Uterus (tissue), 4 donors: Measurements from ENCODE around the gene PRADC1. TPM values are rescaled to one million over a fixed set of nuclear protein-coding genes. Genes with fewer than 3 reads are reported as not detected.

Experiments
- DNase-seq, 2 donors: peaks; one replicate each; pipeline ENCODE4 v3.0.0-alpha.2; 2019 to 2020
- H3K27ac ChIP-seq, 2 donors: fragments of 200-600 bp; sonication (generic); 1 replicate in 1 of 2; 2 replicates in 1 of 2; pipeline ENCODE4 v1.5.1; 2016 to 2018
- H3K27me3 ChIP-seq, 2 donors: fragments of 200-600 bp; sonication (generic); one replicate each; pipeline ENCODE4 v1.5.1; 2018 to 2019; ENCODE audit warnings: control low read depth in 1 of 2
- H3K36me3 ChIP-seq, 2 donors: fragments of 200-600 bp; sonication (generic); one replicate each; pipeline ENCODE4 v1.5.1; 2019; ENCODE audit warnings: control low read depth in 1 of 2
- H3K4me1 ChIP-seq, 2 donors: fragments of 200-600 bp; sonication (generic); one replicate each; pipeline ENCODE4 v1.5.1; 2018 to 2019; ENCODE audit warnings: control low read depth in 1 of 2
- H3K4me3 ChIP-seq, 2 donors: fragments of 200-600 bp; sonication (generic); 1 replicate in 1 of 2; 2 replicates in 1 of 2; pipeline ENCODE4 v1.5.1; 2018 to 2019; ENCODE audit warnings: mild to moderate bottlenecking in 1 of 2
- H3K9me3 ChIP-seq, 2 donors: fragments of 200-600 bp; sonication (generic); one replicate each; pipeline ENCODE4 v1.5.1; 2019; ENCODE audit warnings: control low read depth in 1 of 2
- CTCF ChIP-seq, 4 experiments: fragments of 200-600 bp in 2 of 4; fragments of 450-650 bp in 2 of 4; sonication (generic) in 2 of 4; IDR thresholded peaks; one replicate each; pipeline ENCODE4 v1.5.1; 2016 to 2019; ENCODE audit warnings: antibody characterized with exemption in 4 of 4, mild to moderate bottlenecking in 2 of 4, moderate library complexity in 1 of 4
- POLR2A ChIP-seq, 2 donors: fragments of 450-650 bp; IDR thresholded peaks; one replicate each; pipeline ENCODE4 v1.6.1; 2016; ENCODE audit warnings: antibody characterized with exemption in 2 of 2, mild to moderate bottlenecking in 1 of 2, moderate library complexity in 1 of 2
- intact Hi-C: fragments of 100-400 bp; cut with DNase I; formaldehyde crosslinking; loops from one replicate; pipeline ENCODE4 v1.15.1; 2023; ENCODE audit warnings: low total_unique reads
- total RNA-seq, 4 donors: library from RNA; depleted of rRNA in 3 of 4; stranded (reverse); fragments of >200 nt in 3 of 4; gene quantifications; one replicate each; pipeline versions ENCODE4 v1.1.0 to v1.2.4, GENCODE V29; 2014 to 2023
- donor health status: DM: yes; HTN: yes; CAD: no.

Gene PRADC1
- total RNA-seq, 4 donors from 2014 or later: 2.3 to 11.8 (median 9.8) TPM

GRCh38 chr2:73268830-73269685 lies 36.0 kb upstream of the PRADC1 start:
- Histone ChIP-seq H3K4me1 (peaks cover 0 to 3% of the 10 kb centered on the region in 2 donors), H3K27ac (no peak overlapping the region), H3K4me3 (peak overlapping the region in 1 of 2 donors; percentile 0), H3K27me3 (no peaks in the 10 kb centered on the region), H3K9me3 (no peaks in the 10 kb centered on the region), H3K36me3 (no peaks in the 10 kb centered on the region)
- intact Hi-C loops: no loop called here
- no peak for DNase-seq
- TF ChIP-seq POLR2A (IDR thresholded peaks at IDR 0.05) (no peak), CTCF (IDR thresholded peaks at IDR 0.05) (no peak)

- no peaks in the 10 kb centered on the region for H3K9me3 ChIP-seq
- H3K27me3 ChIP-seq: no peaks in the 10 kb centered on the region
- no peak overlapping the region for H3K4me3 ChIP-seq
- no peaks in the 10 kb centered on the region for H3K36me3 ChIP-seq
- peaks cover 0 to 3% of the 10 kb centered on the region in 2 donors for H3K4me1 ChIP-seq
- intact Hi-C loops: no loop called here
- TF ChIP-seq POLR2A (IDR thresholded peaks at IDR 0.05) (no peak), CTCF (IDR thresholded peaks at IDR 0.05) (no peak)
- no peak overlapping the region for H3K27ac ChIP-seq
- no peak for DNase-seq
Observed at GRCh38 chr2:73268366-73268829, 35.4 kb upstream of the PRADC1 start.

GRCh38 chr2:73267008-73267407 lies 34.0 kb upstream of the PRADC1 start:
- Histone ChIP-seq H3K27me3 (no peaks in the 10 kb centered on the region), H3K36me3 (no peaks in the 10 kb centered on the region), H3K27ac (no peak overlapping the region), H3K4me3 (no peak overlapping the region), H3K9me3 (no peaks in the 10 kb centered on the region), H3K4me1 (peaks cover 0 to 3% of the 10 kb centered on the region in 2 donors)
- DNase-seq: no peak
- intact Hi-C loops: no loop called here
- TF ChIP-seq POLR2A (IDR thresholded peaks at IDR 0.05) (no peak), CTCF (IDR thresholded peaks at IDR 0.05) (no peak)

GRCh38 chr2:73266061-73266901 lies 33.2 kb upstream of the PRADC1 start:
- Histone ChIP-seq H3K36me3 (no peaks in the 10 kb centered on the region), H3K4me1 (peaks cover 0 to 3% of the 10 kb centered on the region in 2 donors), H3K4me3 (no peak overlapping the region), H3K27ac (no peak overlapping the region), H3K27me3 (no peaks in the 10 kb centered on the region), H3K9me3 (no peaks in the 10 kb centered on the region)
- DNase-seq: no peak
- TF ChIP-seq CTCF (IDR thresholded peaks at IDR 0.05) (no peak), POLR2A (IDR thresholded peaks at IDR 0.05) (no peak)
- intact Hi-C loops: no loop called here
